ENCODE data around the gene CFAP97D1. TPM values are rescaled to one million over a fixed set of nuclear protein-coding genes. Genes with fewer than 3 reads are reported as not detected.

The CFAP97D1 gene
- total RNA-seq, 5 donors from 2014 or later (not counting 1 experiment from before 2014, with no cell fraction given), result not detected

GRCh38 chr17:43778337-43779144, 1.7 kb upstream of the CFAP97D1 start, which contains the start of gene DUSP3:
TSS of gene DUSP3 (minus strand) at chr17:43778977. CDS start at chr17:43778924, 53 bp downstream.
- H3K27me3 Mint-ChIP-seq, result peaks cover 19 to 29% of the 10 kb centered on the region in 2 donors
- ATAC-seq (replicated peaks in 1 of 4) (peak; percentile 97 to 99 (median 98)), DNase-seq (peak; percentile 45 to 85 (median 68))
- H3K4me1 ChIP-seq (ENCODE audit: control insufficient read depth in 1 of 2, extremely low read depth in 1 of 2, insufficient read depth in 2 of 2, low read length in 2 of 2), result peaks cover 3 to 14% of the 10 kb centered on the region in 2 experiments
- H3K4me3 Mint-ChIP-seq, result peak within 1 kb of the TSS; percentile 79 to 87 (median 82)
- peaks cover 0 to 26% of the 10 kb centered on the region in 2 experiments for H3K27me3 ChIP-seq (replicated peaks in 1 of 2; ENCODE audit: control insufficient read depth in 2 of 2, extremely low read depth in 1 of 2, insufficient read depth in 2 of 2, low read length in 1 of 2)
- H3K4me1 Mint-ChIP-seq, result peaks cover 0 to 14% (median 9%) of the 10 kb centered on the region in 3 donors
- ChIA-PET POLR2A (no interaction called here), CTCF (interaction anchor here in 1 of 2 donors (0.6 kb wide), 2 partner anchors 12 kb away, joined by 3 read pairs; no protein-coding TSS in a partner anchor)
- H3K27ac Mint-ChIP-seq, result peak within 1 kb of the TSS; percentile 3 to 77
- H3K36me3 ChIP-seq (ENCODE audit: control insufficient read depth in 2 of 2, extremely low read depth in 1 of 2, insufficient read depth in 1 of 2, low read length in 1 of 2), result peaks cover 0 to 1% of the 10 kb centered on the region in 2 donors
- peak within 1 kb of the TSS; percentile 67 to 76 for H3K4me3 ChIP-seq (ENCODE audit: control insufficient read depth in 1 of 2, extremely low read depth in 1 of 2, low read length in 1 of 2)
- peaks cover 5% of the 10 kb centered on the region for H3K36me3 Mint-ChIP-seq
- H3K27ac ChIP-seq (ENCODE audit: low read length), result peak within 1 kb of the TSS; percentile 14
- no peaks in the 10 kb centered on the region for H3K9me3 ChIP-seq
- WGBS (ENCODE audit: insufficient coverage), result under 1% methylated on average over 92 of the region's 100 CpGs
- no peaks in the 10 kb centered on the region for H3K9me3 Mint-ChIP-seq

- Mint-ChIP-seq H3K9me3 (no peaks in the 10 kb centered on the region), H3K27me3 (peaks cover 20 to 36% of the 10 kb centered on the region in 2 donors), H3K27ac (peak overlapping the region in 1 of 2 donors; percentile 52), H3K36me3 (no peaks in the 10 kb centered on the region), H3K4me3 (peak overlapping the region; percentile 71 to 79 (median 77)), H3K4me1 (peaks cover 0 to 14% (median 9%) of the 10 kb centered on the region in 3 donors)
- CTCF ChIA-PET, result interaction anchor here (0.6 to 0.7 kb wide), 3 partner anchors 11 to 71 kb away, joined by 3 to 4 read pairs (median 3); no protein-coding TSS in a partner anchor
- no peaks in the 10 kb centered on the region for H3K9me3 ChIP-seq
- DNase-seq (no peak), ATAC-seq (replicated peaks in 1 of 4) (peak in 3 of 4 experiments; percentile 23 to 39 (median 38))
- 0% methylated on average over 21 of the region's 26 CpGs for WGBS (ENCODE audit: insufficient coverage)
- POLR2A ChIA-PET, result no interaction called here
- peak overlapping the region; percentile 67 to 76 for H3K4me3 ChIP-seq (ENCODE audit: control insufficient read depth in 1 of 2, extremely low read depth in 1 of 2, low read length in 1 of 2)
- H3K27ac ChIP-seq (ENCODE audit: low read length), result no peak overlapping the region
- peaks cover 3 to 14% of the 10 kb centered on the region in 2 experiments for H3K4me1 ChIP-seq (ENCODE audit: control insufficient read depth in 1 of 2, extremely low read depth in 1 of 2, insufficient read depth in 2 of 2, low read length in 2 of 2)
- no peaks in the 10 kb centered on the region for H3K36me3 ChIP-seq (ENCODE audit: control insufficient read depth in 2 of 2, extremely low read depth in 1 of 2, insufficient read depth in 1 of 2, low read length in 1 of 2)
- H3K27me3 ChIP-seq (replicated peaks in 1 of 2; ENCODE audit: control insufficient read depth in 2 of 2, extremely low read depth in 1 of 2, insufficient read depth in 2 of 2, low read length in 1 of 2), result peaks cover 0 to 26% of the 10 kb centered on the region in 2 experiments
These were observed 800 bp upstream of the CFAP97D1 start for GRCh38 chr17:43779145-43780125.

- Mint-ChIP-seq H3K27ac (no peak overlapping the region), H3K4me3 (no peak overlapping the region), H3K4me1 (peaks cover 0 to 8% (median 5%) of the 10 kb centered on the region in 3 donors), H3K9me3 (no peaks in the 10 kb centered on the region), H3K36me3 (no peaks in the 10 kb centered on the region), H3K27me3 (peaks cover 26 to 39% of the 10 kb centered on the region in 2 donors)
- WGBS (ENCODE audit: insufficient coverage), result 79% methylated on average over 13 of the region's 15 CpGs
- ATAC-seq (replicated peaks in 1 of 4) (no peak), DNase-seq (no peak)
- Histone ChIP-seq H3K4me3 (ENCODE audit: control insufficient read depth in 1 of 2, extremely low read depth in 1 of 2, low read length in 1 of 2) (no peak overlapping the region), H3K27me3 (replicated peaks in 1 of 2; ENCODE audit: control insufficient read depth in 2 of 2, extremely low read depth in 1 of 2, insufficient read depth in 2 of 2, low read length in 1 of 2) (peaks cover 0 to 26% of the 10 kb centered on the region in 2 experiments), H3K27ac (ENCODE audit: low read length) (no peak overlapping the region), H3K4me1 (ENCODE audit: control insufficient read depth in 1 of 2, extremely low read depth in 1 of 2, insufficient read depth in 2 of 2, low read length in 2 of 2) (peaks cover 3 to 11% of the 10 kb centered on the region in 2 experiments), H3K9me3 (no peaks in the 10 kb centered on the region), H3K36me3 (ENCODE audit: control insufficient read depth in 2 of 2, extremely low read depth in 1 of 2, insufficient read depth in 1 of 2, low read length in 1 of 2) (no peaks in the 10 kb centered on the region)
- POLR2A ChIA-PET, result no interaction called here
- CTCF ChIA-PET, result no interaction called here
These were observed 2.9 kb downstream of the CFAP97D1 start for GRCh38 chr17:43782913-43783680.

GRCh38 chr17:43784068-43784467, 3.8 kb downstream of the CFAP97D1 start:
- H3K27me3 ChIP-seq (replicated peaks in 1 of 2; ENCODE audit: control insufficient read depth in 2 of 2, extremely low read depth in 1 of 2, insufficient read depth in 2 of 2, low read length in 1 of 2), result peaks cover 0 to 29% of the 10 kb centered on the region in 2 experiments
- Mint-ChIP-seq H3K27me3 (peaks cover 26 to 39% of the 10 kb centered on the region in 2 donors), H3K4me1 (peaks cover 0 to 8% (median 4%) of the 10 kb centered on the region in 3 donors), H3K27ac (no peak overlapping the region), H3K9me3 (no peaks in the 10 kb centered on the region), H3K36me3 (no peaks in the 10 kb centered on the region), H3K4me3 (no peak overlapping the region)
- H3K27ac ChIP-seq (ENCODE audit: low read length), result no peak overlapping the region
- ATAC-seq (replicated peaks in 1 of 4) (no peak), DNase-seq (no peak)
- peaks cover 3 to 8% of the 10 kb centered on the region in 2 experiments for H3K4me1 ChIP-seq (ENCODE audit: control insufficient read depth in 1 of 2, extremely low read depth in 1 of 2, insufficient read depth in 2 of 2, low read length in 2 of 2)
- no peak overlapping the region for H3K4me3 ChIP-seq (ENCODE audit: control insufficient read depth in 1 of 2, extremely low read depth in 1 of 2, low read length in 1 of 2)
- 89% methylated on average over 1 of the region's 2 CpGs for WGBS (ENCODE audit: insufficient coverage)
- no peaks in the 10 kb centered on the region for H3K9me3 ChIP-seq
- H3K36me3 ChIP-seq (ENCODE audit: control insufficient read depth in 2 of 2, extremely low read depth in 1 of 2, insufficient read depth in 1 of 2, low read length in 1 of 2), result no peaks in the 10 kb centered on the region
- CTCF ChIA-PET, result no interaction called here
- POLR2A ChIA-PET, result no interaction called here

GRCh38 chr17:43784628-43785101, 4.4 kb downstream of the CFAP97D1 start:
- H3K4me1 ChIP-seq (ENCODE audit: control insufficient read depth in 1 of 2, extremely low read depth in 1 of 2, insufficient read depth in 2 of 2, low read length in 2 of 2), result peaks cover 0 to 2% of the 10 kb centered on the region in 2 experiments
- Mint-ChIP-seq H3K27me3 (peaks cover 27 to 39% of the 10 kb centered on the region in 2 donors), H3K36me3 (no peaks in the 10 kb centered on the region), H3K9me3 (no peaks in the 10 kb centered on the region), H3K4me3 (no peak overlapping the region), H3K27ac (no peak overlapping the region), H3K4me1 (peaks cover 0 to 2% (median 0%) of the 10 kb centered on the region in 3 donors)
- no peaks in the 10 kb centered on the region for H3K36me3 ChIP-seq (ENCODE audit: control insufficient read depth in 2 of 2, extremely low read depth in 1 of 2, insufficient read depth in 1 of 2, low read length in 1 of 2)
- peaks cover 0 to 23% of the 10 kb centered on the region in 2 experiments for H3K27me3 ChIP-seq (replicated peaks in 1 of 2; ENCODE audit: control insufficient read depth in 2 of 2, extremely low read depth in 1 of 2, insufficient read depth in 2 of 2, low read length in 1 of 2)
- DNase-seq (no peak), ATAC-seq (replicated peaks in 1 of 4) (no peak)
- H3K4me3 ChIP-seq (ENCODE audit: control insufficient read depth in 1 of 2, extremely low read depth in 1 of 2, low read length in 1 of 2), result no peak overlapping the region
- POLR2A ChIA-PET, result no interaction called here
- H3K27ac ChIP-seq (ENCODE audit: low read length), result no peak overlapping the region
- H3K9me3 ChIP-seq, result no peaks in the 10 kb centered on the region
- CTCF ChIA-PET, result no interaction called here
- 77% methylated on average over 4 of the region's 5 CpGs for WGBS (ENCODE audit: insufficient coverage)
